Calu3 (cell line): ENCODE results near the gene DSCAML1. TPM values are rescaled to one million over a fixed set of nuclear protein-coding genes. Genes with fewer than 3 reads are reported as not detected.

Experiments used
- BruUV-seq: library from RNA; stranded (reverse); fragments of 400-500 nt; replicated peaks from 2 replicates; lab custom pipeline; 2021; lab: Mats Ljungman, UMichigan
- CTCF ChIA-PET: fragments of 300-600 bp; sonication (Branson Sonifier 250); formaldehyde crosslinking; loops from one replicate; lab custom pipeline; 2022; ENCODE audit warnings: antibody characterized with exemption; lab: Charles Lee
- DNase-seq: peaks from one replicate; pipeline ENCODE4 v3.0.0; 2022
- H3K27ac Mint-ChIP-seq: one replicate; pipeline ENCODE4 v1.8.0; 2022; ENCODE audit warnings: mixed read lengths; ENCODE audit not compliant: unreplicated experiment
- H3K27me3 Mint-ChIP-seq: one replicate; pipeline ENCODE4 v1.8.0; 2022; ENCODE audit warnings: mixed read lengths; ENCODE audit not compliant: unreplicated experiment
- H3K36me3 Mint-ChIP-seq: one replicate; pipeline ENCODE4 v1.8.0; 2022; ENCODE audit warnings: mild to moderate bottlenecking, moderate library complexity, mixed read lengths; ENCODE audit not compliant: insufficient read depth, unreplicated experiment
- H3K4me1 Mint-ChIP-seq: one replicate; pipeline ENCODE4 v1.8.0; 2022; ENCODE audit warnings: mild to moderate bottlenecking, low read depth, mixed read lengths; ENCODE audit not compliant: unreplicated experiment
- H3K4me3 Mint-ChIP-seq: one replicate; pipeline ENCODE4 v1.8.0; 2022; ENCODE audit warnings: mild to moderate bottlenecking, low read depth, moderate library complexity, mixed read lengths; ENCODE audit not compliant: unreplicated experiment
- H3K9me3 Mint-ChIP-seq: one replicate; pipeline ENCODE4 v1.8.0; 2022; ENCODE audit warnings: low read depth, mixed read lengths; ENCODE audit not compliant: unreplicated experiment
- intact Hi-C: fragments of 100-400 bp; cut with micrococcal nuclease; formaldehyde crosslinking; loops from one replicate; pipeline ENCODE4 v1.10.0; 2022; ENCODE audit not compliant: unreplicated experiment
- total RNA-seq: library from RNA; stranded (reverse); gene quantifications from 2 replicates; pipeline ENCODE4 v1.2.3, GENCODE V29; 2022
- TF ChIP-seq, protein P1 (sequence below): fragments of 200-600 bp; IDR thresholded peaks from one replicate; pipeline ENCODE4 v1.8.0; 2022; ENCODE audit warnings: antibody characterized with exemption; ENCODE audit not compliant: unreplicated experiment

The DSCAML1 gene
- total RNA-seq, 1 experiment from 2014 or later: 0.07 TPM

DNA sequence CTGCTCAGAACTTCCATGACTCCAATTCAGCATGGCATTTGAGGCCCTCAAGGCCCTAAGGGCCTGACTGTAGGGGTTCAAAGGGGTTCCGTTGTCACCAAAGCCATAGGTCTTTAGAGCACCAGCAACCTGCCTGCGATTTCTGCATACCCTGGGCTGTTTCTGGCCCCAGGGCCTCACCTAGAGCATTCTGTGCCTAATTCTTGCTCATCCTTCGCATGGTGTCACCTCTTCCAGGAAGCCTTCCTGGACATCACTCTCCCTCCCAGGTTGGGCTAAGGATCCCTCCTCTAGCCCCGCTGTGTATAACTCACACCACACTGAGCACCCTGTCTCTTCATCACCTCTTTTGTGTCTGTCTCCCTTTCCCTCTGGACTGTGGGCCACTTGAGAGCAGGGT is 275.0 kb downstream of the DSCAML1 start:
- BruUV-seq: no TSS peak
- no peaks in the 10 kb centered on the region for H3K9me3 Mint-ChIP-seq
- no peaks in the 10 kb centered on the region for H3K4me1 Mint-ChIP-seq
- H3K27ac Mint-ChIP-seq: no peak overlapping the region
- no peaks in the 10 kb centered on the region for H3K36me3 Mint-ChIP-seq
- H3K4me3 Mint-ChIP-seq: no peak overlapping the region
- intact Hi-C loops: no loop called here
- peaks cover 32% of the 10 kb centered on the region for H3K27me3 Mint-ChIP-seq
- no peak for DNase-seq
- TF ChIP-seq, protein P1, sequence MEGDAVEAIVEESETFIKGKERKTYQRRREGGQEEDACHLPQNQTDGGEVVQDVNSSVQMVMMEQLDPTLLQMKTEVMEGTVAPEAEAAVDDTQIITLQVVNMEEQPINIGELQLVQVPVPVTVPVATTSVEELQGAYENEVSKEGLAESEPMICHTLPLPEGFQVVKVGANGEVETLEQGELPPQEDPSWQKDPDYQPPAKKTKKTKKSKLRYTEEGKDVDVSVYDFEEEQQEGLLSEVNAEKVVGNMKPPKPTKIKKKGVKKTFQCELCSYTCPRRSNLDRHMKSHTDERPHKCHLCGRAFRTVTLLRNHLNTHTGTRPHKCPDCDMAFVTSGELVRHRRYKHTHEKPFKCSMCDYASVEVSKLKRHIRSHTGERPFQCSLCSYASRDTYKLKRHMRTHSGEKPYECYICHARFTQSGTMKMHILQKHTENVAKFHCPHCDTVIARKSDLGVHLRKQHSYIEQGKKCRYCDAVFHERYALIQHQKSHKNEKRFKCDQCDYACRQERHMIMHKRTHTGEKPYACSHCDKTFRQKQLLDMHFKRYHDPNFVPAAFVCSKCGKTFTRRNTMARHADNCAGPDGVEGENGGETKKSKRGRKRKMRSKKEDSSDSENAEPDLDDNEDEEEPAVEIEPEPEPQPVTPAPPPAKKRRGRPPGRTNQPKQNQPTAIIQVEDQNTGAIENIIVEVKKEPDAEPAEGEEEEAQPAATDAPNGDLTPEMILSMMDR: no peak
- CTCF ChIA-PET: interaction anchor here (0.6 kb wide), 1 partner anchor 176 kb away, joined by 12 read pairs; no protein-coding TSS in a partner anchor

GRCh38 chr11:117520966-117521365 is 276.1 kb downstream of the DSCAML1 start:
- no peak for DNase-seq
- Mint-ChIP-seq H3K4me3 (no peak overlapping the region), H3K27ac (no peak overlapping the region), H3K27me3 (peaks cover 22% of the 10 kb centered on the region), H3K36me3 (no peaks in the 10 kb centered on the region), H3K9me3 (no peaks in the 10 kb centered on the region), H3K4me1 (no peaks in the 10 kb centered on the region)
- CTCF ChIA-PET: no interaction called here
- TF ChIP-seq, protein P1: no peak
- no TSS peak for BruUV-seq
- intact Hi-C loops: no loop called here

GRCh38 chr11:117520201-117520600 is 276.8 kb downstream of the DSCAML1 start:
- no peak overlapping the region for H3K27ac Mint-ChIP-seq
- H3K36me3 Mint-ChIP-seq: no peaks in the 10 kb centered on the region
- peaks cover 16% of the 10 kb centered on the region for H3K27me3 Mint-ChIP-seq
- CTCF ChIA-PET: interaction anchor here (0.6 kb wide), 1 partner anchor 175 kb away, joined by 4 read pairs; no protein-coding TSS in a partner anchor
- H3K4me1 Mint-ChIP-seq: no peaks in the 10 kb centered on the region
- no TSS peak for BruUV-seq
- H3K9me3 Mint-ChIP-seq: no peaks in the 10 kb centered on the region
- TF ChIP-seq, protein P1: no peak
- intact Hi-C loops: no loop called here
- DNase-seq: no peak
- no peak overlapping the region for H3K4me3 Mint-ChIP-seq

- H3K4me1 Mint-ChIP-seq: no peaks in the 10 kb centered on the region
- CTCF ChIA-PET: interaction anchor here (0.6 kb wide), 1 partner anchor 175 kb away, joined by 4 read pairs; no protein-coding TSS in a partner anchor
- TF ChIP-seq, protein P1: no peak
- no TSS peak for BruUV-seq
- peaks cover 18% of the 10 kb centered on the region for H3K27me3 Mint-ChIP-seq
- intact Hi-C loops: no loop called here
- no peaks in the 10 kb centered on the region for H3K9me3 Mint-ChIP-seq
- DNase-seq: no peak
- H3K36me3 Mint-ChIP-seq: no peaks in the 10 kb centered on the region
- no peak overlapping the region for H3K27ac Mint-ChIP-seq
- H3K4me3 Mint-ChIP-seq: no peak overlapping the region
Observed at GRCh38 chr11:117519590-117519989, 277.4 kb downstream of the DSCAML1 start.
